Kidney epithelial cell (primary cell): ENCODE data around the gene TAF4B. TPM values are rescaled to one million over a fixed set of nuclear protein-coding genes. Genes with fewer than 3 reads are reported as not detected.

Source experiments
- DNase-seq: peaks from one replicate; pipeline ENCODE4 v3.0.0-alpha.2; 2010; ENCODE audit warnings: low read depth
- H3K27me3 ChIP-seq: 2 replicates; pipeline ENCODE4 v1.6.0; 2011; ENCODE audit warnings: low read length; ENCODE audit not compliant: control insufficient read depth, insufficient read depth
- H3K36me3 ChIP-seq: 2 replicates; pipeline ENCODE4 v1.5.1; 2011; ENCODE audit warnings: low read length; ENCODE audit not compliant: control insufficient read depth, insufficient read depth
- H3K4me3 ChIP-seq: 2 replicates; pipeline ENCODE4 v1.5.1; 2011; ENCODE audit warnings: low read depth, mild to moderate bottlenecking, control low read depth, low read length
- CTCF ChIP-seq: IDR thresholded peaks from 2 replicates; pipeline ENCODE4 v1.5.1; 2011; ENCODE audit warnings: mild to moderate bottlenecking, moderate library complexity, low read length, control low read depth, inconsistent platforms; ENCODE audit not compliant: insufficient read depth, poor library complexity, severe bottlenecking
- total RNA-seq: library from RNA; depleted of rRNA; stranded (reverse); fragments of >200 nt; gene quantifications from 2 replicates; pipeline ENCODE4 v1.2.3, GENCODE V29; 2015

TAF4B gene
- total RNA-seq, 1 donor from 2014 or later, result 6.9 TPM

- no peak for DNase-seq
- TF ChIP-seq CTCF, result no peak
These were observed 116.4 kb downstream of the TAF4B start for GRCh38 chr18:26342646-26343045.

GRCh38 chr18:26350961-26351360, 124.7 kb downstream of the TAF4B start:
- no peak for TF ChIP-seq CTCF
- DNase-seq, result no peak
- Histone ChIP-seq H3K4me3 (no peak overlapping the region), H3K27me3 (no peaks in the 10 kb centered on the region), H3K36me3 (no peaks in the 10 kb centered on the region)

More at GRCh38 chr18:26342646-26343045, 116.4 kb downstream of the TAF4B start:
- no peaks in the 10 kb centered on the region for H3K36me3 ChIP-seq
- H3K4me3 ChIP-seq, result no peak overlapping the region
- H3K27me3 ChIP-seq, result no peaks in the 10 kb centered on the region

- TF ChIP-seq CTCF, result no peak
- H3K36me3 ChIP-seq, result no peaks in the 10 kb centered on the region
These were observed 130.0 kb downstream of the TAF4B start for GRCh38 chr18:26356045-26356785.

GRCh38 chr18:26357960-26358359, 131.7 kb downstream of the TAF4B start:
- no peak for TF ChIP-seq CTCF
- DNase-seq, result no peak
- Histone ChIP-seq H3K36me3 (no peaks in the 10 kb centered on the region), H3K27me3 (no peaks in the 10 kb centered on the region), H3K4me3 (no peak overlapping the region)

More at GRCh38 chr18:26356045-26356785, 130.0 kb downstream of the TAF4B start:
- Histone ChIP-seq H3K4me3 (no peak overlapping the region), H3K27me3 (no peaks in the 10 kb centered on the region)
- DNase-seq, result no peak

GRCh38 chr18:26362021-26362420, 135.8 kb downstream of the TAF4B start:
- Histone ChIP-seq H3K4me3 (no peak overlapping the region), H3K36me3 (no peaks in the 10 kb centered on the region), H3K27me3 (no peaks in the 10 kb centered on the region)
- DNase-seq, result no peak
- TF ChIP-seq CTCF, result no peak

- DNase-seq, result no peak
These were observed 141.2 kb downstream of the TAF4B start for GRCh38 chr18:26367425-26367824.

More at GRCh38 chr18:26367425-26367824, 141.2 kb downstream of the TAF4B start:
- H3K27me3 ChIP-seq, result no peaks in the 10 kb centered on the region
- no peaks in the 10 kb centered on the region for H3K36me3 ChIP-seq
- TF ChIP-seq CTCF, result no peak
- no peak overlapping the region for H3K4me3 ChIP-seq
